Measurements from ENCODE around the gene NANOGP8.

The NANOGP8 gene

DNA sequence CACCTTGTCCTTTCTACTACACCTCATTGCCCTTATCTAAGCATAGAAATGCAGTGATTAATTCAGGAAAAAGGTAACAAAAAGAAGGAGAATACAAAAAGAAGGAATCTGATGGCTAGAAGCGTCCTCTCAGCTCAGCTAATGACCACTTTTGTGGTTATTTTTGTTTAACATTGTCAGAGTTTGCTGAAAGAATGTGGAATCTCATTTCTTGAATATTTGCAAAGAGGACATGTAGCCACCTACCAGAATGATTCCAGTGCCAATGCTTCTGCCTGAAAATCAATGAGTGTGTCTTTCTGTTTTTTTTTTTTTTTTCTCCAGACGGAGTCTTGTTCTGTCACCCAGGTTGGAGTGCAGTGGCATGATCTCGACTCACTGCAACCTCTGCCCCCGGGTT is 24.5 kb downstream of the NANOGP8 start:
- DNase-seq (ENCODE audit: low read depth): no peak

DNA sequence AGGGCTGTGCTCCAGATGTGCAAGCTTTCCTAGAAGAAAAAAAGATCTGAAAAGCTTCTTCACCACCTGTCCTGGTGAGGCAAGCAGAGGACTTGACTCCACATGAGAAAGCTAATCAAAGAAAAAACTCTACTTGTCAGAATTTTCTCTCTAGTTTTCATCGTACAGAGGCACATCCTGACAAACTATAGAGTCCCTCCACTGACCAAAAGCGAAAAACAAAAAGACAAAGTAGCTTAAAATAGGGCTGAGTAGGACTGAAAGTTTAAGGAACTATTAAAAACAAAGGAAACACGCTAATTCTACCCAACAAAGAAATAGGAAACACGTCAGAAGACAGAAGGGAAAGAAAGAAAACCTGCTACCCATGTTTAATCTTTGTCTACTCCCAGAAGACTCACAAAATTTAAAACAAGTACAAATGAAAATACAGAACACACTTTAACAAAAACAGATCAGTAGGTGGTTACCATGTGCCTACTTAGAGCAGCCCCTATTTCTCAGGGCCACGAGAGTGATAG is 26.5 kb downstream of the NANOGP8 start:
- no peak for DNase-seq (ENCODE audit: low read depth)

DNA sequence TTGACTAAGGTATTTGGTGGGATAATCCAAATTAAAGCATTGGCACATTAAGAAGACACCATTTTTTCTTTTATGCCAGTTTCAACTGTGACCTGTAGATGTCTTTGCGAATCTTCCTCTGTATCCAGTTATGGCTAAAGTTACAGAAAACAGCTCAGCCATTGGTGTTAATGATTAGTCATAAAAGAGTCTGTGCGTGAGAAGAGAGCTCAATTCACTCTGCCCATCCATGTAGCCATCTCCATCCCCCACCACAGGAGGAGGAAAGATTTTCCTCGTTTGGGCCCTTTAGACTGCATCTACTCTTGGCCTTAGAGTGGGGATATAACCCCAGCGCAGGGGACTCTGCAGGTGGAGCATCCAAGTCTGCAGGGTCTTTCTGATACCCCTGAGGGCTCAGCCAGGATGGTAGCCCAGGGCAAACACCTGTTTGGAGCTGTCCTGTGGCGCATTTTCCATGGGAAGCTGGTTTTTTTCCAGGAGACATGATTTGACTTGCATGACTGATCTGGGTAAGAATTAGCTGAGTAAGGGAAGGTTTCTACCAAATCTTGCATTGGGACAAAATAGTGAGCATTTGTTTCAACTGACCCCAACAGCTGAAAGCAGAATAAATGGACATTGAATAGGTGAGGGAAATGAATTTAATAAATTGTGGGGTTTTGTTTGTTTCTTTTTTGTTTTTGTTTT is 29.5 kb downstream of the NANOGP8 start:
- no peak for DNase-seq (ENCODE audit: low read depth)

DNA sequence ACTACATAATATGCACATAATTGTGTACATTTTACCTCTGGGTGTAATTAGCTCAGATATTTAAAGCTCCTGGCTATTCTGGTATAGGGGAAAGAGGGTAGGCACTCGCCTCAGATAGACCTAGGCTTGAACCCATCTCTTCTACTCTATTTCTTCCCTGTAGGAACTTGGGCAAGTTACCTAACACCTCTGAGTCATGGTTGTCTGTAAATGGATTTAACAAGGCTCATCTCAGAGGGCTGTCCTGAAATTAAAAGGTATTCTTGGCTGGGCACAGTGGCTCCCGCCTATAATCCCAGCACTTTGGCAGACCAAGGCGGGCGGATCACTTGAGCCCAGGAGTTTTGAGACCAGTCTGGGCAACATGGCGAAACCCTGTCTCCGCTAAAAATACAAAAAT is 30.7 kb downstream of the NANOGP8 start:
- no peak for DNase-seq (ENCODE audit: low read depth)

DNA sequence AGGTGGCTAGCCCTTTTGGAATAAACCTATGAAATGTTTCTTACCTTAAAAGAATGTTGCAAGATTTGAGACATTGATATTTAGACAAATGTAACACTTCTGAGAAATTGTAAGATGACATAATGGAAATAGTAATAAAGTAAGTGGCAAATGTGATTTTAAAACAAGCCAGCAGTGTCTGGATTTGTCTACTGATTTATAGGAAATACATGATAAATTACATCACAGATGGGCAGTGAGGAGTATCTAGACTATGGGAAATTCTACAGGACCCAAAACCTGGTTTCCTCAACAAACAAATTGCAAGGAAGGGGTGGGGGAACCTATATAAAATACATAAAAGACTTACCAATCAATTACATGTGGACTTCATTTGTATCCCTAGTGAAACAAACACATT is 37.1 kb downstream of the NANOGP8 start:
- DNase-seq (ENCODE audit: low read depth): no peak

DNA sequence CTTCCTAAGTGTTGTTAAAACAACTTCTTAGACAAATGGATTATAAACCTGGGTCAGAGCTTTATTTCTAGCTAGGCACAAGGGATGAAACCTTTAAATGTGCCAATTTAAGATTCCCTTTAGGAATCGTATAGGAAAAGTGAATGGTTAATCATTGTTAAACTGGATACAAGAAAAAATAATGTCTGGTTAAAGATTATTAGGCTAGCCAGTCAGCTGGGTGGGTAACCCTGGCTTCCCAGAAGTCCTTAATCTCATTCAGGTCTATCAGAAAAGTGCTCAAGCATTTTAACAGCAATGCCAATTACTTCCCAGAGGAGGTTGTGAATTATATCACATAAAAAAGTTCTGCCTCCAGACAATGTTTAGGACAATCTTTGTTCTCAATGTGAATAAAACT is 37.6 kb downstream of the NANOGP8 start:
- no peak for DNase-seq (ENCODE audit: low read depth)

DNA sequence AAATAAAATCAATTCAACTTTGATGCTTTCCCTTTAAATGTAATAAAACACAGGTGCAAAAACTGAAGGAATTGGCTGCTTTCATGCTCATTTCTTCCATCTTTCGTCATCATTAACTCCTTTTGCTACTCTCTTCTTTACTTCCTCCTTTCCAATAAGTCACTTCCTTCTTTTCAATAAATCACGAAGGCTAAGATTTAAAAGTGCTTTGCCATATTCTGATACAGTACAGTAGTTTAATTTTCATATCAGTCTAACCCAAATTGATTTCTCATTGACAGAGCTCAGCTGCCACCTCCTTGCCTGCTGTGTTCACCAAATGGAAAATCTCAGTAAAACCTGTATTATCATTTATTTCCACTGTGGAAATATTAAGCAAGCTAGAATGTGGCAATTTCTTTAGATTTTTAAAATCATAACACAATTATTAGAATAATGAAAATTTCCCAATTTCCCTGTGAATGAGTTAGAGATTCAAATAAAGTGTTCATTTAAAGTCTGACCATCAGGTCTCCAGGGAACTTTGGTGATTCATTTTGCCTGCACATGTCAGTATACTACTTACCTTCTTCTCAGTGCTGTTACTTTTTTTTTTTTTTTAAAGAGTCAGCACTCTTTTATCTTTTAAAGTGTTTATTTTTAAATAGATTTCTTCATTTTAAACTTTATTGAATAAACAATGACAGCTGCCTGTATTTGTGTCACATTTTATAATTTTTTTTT is 41.6 kb downstream of the NANOGP8 start:
- no peak for DNase-seq (ENCODE audit: low read depth)

DNA sequence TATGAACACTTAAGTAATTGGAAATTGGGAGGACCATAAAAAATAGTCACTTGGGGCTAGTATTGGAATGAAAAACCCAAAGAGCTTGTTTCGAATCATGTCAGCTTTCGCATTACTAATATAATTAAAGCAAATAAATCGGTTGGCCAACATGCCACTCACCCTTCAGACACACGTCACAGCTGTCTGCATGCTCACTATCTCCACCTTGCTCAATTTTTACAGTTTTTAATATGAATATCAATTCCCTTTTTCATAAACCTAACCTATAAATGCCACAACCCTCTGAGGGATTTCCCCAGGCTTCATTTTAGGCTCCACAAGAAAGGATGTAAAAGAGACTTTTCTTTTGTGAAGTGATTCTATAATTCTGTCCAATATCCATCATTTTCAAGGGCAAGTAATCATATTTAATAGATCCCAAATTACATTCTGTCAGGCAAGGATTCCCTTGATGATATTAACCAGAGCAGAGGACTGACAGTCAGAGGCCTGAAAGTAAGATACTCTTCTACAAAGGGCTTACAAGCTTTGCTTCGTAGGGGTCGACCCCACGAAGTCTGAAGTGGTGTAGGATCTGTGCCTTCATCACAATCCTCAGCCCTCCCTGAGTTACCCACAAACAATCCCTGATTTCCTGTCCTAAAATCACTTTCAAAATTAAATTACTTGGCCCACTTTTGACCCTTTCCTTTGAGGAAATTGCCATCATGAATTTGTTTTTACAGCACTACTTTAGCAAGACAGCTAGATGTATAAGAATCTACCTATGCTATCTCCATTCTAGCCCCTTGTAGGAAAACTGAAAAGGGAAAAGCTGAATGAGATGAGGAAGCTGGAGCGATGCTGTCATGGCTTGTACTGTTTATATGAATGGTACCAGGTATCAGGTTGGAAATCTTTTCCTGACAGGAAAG is 44.5 kb downstream of the NANOGP8 start:
- DNase-seq (ENCODE audit: low read depth): no peak

DNA sequence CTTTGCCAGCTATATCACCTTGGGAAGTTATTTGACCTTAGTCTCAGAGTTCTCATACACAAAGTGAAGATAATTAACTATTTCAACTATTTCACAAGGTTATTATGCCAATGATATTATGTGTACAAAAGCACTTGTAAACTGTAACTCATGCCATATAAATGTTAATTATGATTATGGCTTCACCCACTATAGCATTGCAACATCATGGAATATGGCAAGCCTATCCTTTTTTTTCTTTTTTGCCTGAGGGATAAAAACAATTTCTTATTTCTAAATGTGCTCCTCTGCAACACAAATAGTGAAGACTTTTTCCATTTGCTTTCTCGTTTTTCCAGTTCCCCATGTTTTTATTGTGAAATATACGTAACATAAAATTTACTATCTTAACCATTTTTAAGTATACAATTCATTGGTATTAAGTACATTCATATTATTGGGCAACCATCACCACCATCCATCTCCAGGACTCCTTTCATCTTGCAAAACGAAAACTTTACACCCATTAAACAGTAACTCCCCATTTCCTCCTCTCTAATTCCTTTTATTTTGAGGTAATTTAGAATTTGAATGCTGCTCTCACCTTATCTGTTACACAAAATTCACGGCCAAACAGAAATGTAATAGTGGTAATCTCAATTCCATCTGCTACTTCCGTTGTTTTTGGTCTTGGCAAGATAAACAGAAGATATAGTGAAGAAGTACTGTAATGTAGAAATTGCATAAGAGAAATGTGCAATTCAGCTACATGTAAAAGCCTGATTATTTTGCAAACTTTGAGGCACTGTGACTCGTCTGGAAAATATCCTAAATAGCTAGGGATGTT is 46.3 kb downstream of the NANOGP8 start:
- DNase-seq (ENCODE audit: low read depth): no peak
